ENCODE measurements around the gene SHISA7.
"Not testable (repeated sequence)": the region's sequence is repeated elsewhere in the genome, so short reads cannot be mapped to it uniquely, and the experiment has no call there.

DNA sequence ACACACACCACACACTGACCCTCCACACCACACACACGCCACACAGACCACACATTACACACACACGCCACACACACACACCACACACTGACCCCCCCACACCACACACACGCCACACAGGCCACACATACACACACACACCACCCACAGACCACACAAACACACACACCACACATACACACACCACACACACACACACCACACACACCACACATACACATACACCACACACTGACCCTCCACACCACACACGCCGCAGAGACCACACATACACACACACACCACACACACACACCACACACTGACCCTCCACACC, 5.0 kb upstream of the SHISA7 start:
- TF ChIP-seq, protein P1, sequence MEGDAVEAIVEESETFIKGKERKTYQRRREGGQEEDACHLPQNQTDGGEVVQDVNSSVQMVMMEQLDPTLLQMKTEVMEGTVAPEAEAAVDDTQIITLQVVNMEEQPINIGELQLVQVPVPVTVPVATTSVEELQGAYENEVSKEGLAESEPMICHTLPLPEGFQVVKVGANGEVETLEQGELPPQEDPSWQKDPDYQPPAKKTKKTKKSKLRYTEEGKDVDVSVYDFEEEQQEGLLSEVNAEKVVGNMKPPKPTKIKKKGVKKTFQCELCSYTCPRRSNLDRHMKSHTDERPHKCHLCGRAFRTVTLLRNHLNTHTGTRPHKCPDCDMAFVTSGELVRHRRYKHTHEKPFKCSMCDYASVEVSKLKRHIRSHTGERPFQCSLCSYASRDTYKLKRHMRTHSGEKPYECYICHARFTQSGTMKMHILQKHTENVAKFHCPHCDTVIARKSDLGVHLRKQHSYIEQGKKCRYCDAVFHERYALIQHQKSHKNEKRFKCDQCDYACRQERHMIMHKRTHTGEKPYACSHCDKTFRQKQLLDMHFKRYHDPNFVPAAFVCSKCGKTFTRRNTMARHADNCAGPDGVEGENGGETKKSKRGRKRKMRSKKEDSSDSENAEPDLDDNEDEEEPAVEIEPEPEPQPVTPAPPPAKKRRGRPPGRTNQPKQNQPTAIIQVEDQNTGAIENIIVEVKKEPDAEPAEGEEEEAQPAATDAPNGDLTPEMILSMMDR (conservative IDR thresholded peaks at IDR 0.05; ENCODE audit: low read length): not testable (repeated sequence)
- TF ChIP-seq EZH2phosphoT487 (IDR thresholded peaks at IDR 0.05; ENCODE audit: borderline replicate concordance): not testable (repeated sequence)
